Activated CD4-positive, CD25-positive, alpha-beta regulatory T cell treated with anti-CD3 and anti-CD28 coated beads, Interleukin-2, amount 50 U/mL, for 16 hours (primary cell): Measurements from ENCODE around the gene KRTAP12-3.

Experiments
- DNase-seq: peaks from one replicate; pipeline ENCODE4 v3.0.0-alpha.2; 2020; ENCODE audit warnings: low read depth, low spot score

The KRTAP12-3 gene

DNA sequence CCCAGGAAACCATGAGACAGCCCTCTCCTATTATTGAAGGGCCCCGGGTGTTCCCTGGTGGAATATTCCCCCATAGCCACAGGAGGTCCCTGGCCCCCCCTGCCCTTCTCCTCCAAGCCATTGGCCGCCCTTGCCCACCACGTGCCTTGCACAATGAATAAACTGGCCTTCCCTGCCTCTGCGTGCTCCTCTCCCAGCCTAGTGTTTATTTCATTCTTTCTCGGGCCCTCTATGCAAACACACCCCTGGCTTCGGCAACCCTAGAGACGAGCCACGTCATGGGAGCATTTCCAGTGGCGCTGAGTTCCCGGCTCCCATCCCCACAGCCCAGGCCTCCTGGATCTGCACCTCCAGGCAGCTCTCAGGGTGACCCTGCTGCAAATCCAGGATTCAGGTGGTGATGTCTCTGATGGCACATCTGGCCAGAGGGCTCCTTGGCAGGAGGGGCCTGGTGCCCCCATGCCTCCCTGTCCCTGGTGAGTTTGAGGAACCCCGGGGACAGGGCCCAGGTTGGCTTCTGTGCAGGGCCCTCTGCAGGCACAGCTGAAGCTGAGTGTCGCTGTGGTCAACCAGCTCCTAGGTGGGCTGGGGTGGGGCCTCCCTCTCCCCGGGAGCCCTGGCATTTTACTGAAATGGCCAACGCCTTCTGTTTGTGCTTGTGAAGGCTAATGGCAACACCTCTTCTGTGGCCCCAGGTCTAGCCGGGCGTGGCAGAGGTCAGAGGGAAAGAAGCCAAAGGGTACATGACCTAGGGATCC is 45.4 kb downstream of the KRTAP12-3 start:
- DNase-seq, result no peak

DNA sequence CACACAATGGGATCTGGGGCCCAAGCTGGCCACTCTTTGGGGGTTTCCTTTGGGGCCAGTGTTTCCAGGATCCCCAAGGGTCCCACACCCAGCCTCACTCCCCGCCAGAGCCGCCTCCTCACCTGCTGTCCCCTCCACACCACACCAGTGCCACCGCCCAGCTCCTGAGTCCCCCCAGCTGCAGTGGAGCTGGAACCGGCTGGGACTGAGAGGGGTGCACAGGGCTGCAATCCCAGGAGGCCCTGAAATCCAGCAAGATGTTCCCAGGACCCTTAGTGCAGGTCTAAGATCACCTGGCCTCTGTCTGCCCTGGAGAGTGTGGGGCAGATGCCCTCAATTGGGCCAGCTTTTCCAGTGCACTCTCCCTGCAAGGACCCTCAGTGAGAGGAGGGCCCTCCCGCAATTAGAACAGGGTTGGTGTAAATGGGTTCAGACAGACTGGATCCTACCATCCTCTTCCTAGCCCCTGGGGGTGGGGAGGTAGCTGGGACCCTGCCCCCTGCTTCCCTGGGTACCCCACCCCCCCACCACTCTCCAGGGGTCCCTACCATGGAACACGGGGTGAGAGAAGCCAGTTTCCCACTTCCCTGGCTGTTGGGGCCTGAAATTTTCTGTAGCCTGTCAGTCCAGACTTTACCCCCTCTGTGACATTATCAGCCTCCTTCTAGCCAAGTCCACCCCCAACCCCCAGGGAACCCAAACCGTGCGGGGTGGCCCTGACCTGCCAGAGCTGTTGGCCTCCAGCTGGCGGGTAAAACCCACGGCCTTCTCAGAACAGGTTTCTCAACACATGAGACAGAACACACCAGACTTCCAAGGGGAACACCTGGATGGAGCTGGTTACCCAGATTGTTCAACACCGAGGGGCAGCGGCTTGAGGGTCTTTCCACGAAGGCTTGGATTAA is 46.3 kb downstream of the KRTAP12-3 start:
- no peak for DNase-seq

DNA sequence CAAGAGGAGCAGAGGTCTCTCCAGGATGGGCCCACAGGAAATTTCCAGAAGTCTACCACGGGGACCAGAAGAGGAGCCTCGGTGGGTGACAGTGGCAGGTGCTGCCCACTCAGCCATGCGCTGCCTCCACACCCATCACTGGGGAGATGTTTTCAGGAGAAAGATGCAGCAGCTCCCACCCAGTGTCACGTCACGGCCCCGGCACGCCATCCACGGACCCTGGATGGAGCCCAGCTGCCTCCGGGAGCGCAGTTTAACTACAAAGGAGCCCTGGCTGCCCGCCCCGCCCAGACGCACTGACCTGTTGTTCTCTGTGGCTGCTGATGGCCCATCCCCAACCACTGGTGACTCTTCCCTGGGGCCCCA is 46.9 kb downstream of the KRTAP12-3 start:
- no peak for DNase-seq

DNA sequence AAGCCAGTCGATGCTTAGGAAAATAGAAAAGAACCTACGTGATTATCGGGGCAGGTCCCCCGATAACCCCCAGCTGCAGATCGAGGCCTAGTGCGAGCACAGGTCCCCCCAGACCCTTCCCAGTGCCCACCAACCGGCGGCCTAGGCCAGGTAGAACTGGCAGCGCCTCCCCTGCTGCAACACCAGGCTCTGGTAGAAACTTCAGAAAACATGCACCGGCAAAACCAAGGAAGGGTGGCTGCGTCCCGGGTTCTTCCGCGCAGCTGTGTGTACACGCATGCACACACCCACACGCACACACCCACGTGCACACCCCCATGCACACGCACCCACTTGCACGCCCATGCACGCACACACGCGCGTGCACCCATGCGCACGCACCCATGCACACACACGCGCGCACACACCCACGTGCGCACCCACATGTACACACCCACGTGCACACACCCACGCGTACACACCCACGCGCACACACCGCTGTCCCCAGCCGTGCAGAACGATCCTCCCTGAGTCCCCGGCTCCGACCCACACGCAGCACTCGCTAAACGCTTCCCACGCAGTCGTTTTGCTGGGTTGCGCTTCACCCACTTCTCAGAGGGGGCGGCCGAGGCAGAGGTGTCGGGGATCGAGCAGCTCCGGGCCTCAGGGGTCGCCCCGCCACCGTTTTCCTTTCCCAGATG is 48.4 kb downstream of the KRTAP12-3 start:
- DNase-seq, result no peak

DNA sequence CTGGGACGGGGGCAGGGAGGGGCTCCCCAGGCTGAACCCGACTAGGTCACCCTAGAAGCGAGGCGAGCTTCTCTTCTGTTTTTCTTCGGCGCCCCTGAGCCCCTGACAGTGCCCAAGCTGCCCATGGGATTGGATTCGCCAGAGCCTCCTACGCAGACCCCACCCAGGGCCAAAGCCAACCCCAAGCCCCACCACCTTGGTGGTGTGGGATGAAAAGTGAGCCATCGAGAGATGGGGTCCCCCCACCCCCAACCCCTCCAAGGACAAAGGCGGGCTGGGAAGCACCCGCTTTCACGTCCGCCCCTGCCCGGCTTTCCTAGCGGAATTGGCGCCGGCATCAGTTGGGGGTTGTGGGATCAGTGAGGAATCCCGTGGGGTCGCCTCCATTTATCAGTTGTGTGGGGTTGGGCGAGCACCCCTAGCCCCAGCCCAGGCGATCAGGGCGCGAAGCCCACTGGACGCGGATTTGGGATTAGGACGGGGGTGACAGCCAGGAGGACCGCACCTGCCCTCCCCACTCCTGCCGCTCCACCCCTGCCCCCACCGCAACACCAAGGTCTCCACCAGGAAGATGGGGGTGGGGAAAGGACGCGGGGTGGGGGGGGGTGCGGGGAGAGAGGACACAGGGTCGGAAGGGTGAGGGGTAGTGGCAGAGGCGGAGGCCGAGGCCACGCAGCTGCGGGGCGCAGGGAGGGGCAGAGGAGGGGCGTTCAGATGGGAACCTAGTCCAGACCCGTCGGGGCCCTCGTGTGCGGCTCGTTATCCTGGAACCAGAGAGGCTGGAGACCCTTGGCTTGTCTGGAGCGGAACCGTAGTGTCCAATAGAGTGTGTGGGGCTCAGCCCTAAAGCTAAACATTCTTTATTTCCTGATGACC is 49.2 kb downstream of the KRTAP12-3 start:
- no peak for DNase-seq
